Measurements from ENCODE around the gene FLVCR2.

DNA sequence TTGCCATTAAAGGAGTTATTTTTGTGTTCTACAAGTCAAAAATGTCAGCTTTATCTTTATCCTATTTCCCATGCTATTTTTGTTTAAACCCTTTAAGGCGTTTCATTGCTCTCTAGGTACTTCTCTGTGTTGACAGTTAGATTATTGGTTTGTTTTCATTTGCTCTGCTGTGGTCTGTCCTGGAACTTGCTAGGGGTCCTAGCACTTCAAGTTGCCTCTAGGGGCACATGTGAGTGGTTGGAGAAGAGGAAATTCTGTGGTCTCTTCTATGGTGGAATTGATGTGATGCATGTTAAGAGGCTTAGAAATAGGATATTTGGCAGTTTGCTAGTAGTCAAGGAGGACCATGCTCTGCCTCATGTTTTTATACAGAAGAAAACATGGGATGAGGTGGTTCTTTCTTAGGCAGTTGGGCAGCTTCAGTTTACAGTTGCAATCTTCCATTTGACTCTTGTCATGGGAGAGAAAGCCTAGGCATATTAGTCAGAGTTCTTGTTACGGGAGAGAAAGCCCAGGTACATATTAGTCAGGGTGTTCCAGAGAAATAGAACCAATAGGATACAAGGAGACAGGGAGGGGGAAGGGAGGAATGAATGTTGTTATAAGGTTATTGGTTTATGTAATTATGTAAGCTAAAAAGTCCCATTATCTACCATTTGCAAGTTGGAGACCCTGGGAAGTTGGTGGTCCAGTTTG, 97.0 kb downstream of the FLVCR2 start:
- TF ChIP-seq, protein P1, sequence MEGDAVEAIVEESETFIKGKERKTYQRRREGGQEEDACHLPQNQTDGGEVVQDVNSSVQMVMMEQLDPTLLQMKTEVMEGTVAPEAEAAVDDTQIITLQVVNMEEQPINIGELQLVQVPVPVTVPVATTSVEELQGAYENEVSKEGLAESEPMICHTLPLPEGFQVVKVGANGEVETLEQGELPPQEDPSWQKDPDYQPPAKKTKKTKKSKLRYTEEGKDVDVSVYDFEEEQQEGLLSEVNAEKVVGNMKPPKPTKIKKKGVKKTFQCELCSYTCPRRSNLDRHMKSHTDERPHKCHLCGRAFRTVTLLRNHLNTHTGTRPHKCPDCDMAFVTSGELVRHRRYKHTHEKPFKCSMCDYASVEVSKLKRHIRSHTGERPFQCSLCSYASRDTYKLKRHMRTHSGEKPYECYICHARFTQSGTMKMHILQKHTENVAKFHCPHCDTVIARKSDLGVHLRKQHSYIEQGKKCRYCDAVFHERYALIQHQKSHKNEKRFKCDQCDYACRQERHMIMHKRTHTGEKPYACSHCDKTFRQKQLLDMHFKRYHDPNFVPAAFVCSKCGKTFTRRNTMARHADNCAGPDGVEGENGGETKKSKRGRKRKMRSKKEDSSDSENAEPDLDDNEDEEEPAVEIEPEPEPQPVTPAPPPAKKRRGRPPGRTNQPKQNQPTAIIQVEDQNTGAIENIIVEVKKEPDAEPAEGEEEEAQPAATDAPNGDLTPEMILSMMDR (IDR thresholded peaks at IDR 0.05) = no peak
- TF ChIP-seq POLR2A (IDR thresholded peaks at IDR 0.05; ENCODE audit: low read depth) = no peak
- no peak for TF ChIP-seq EP300 (IDR thresholded peaks at IDR 0.05)
- TF ChIP-seq POLR2AphosphoS5 (IDR thresholded peaks at IDR 0.05) = no peak
